Small intestine (tissue), 7 donors: ENCODE data around the gene DCAF4. TPM values are rescaled to one million over a fixed set of nuclear protein-coding genes. Genes with fewer than 3 reads are reported as not detected.

ENCODE experiments used
- DNase-seq, 2 donors: peaks; one replicate each; pipeline versions ENCODE4 v3.0.0 to v3.0.0-alpha.2; 2013
- FAIRE-seq: peaks from 2 replicates; lab custom pipeline; 2012; peaks lifted over from hg19 to GRCh38; lab: Jason Lieb, UNC
- H3K27ac ChIP-seq, 3 donors: one replicate each; pipeline ENCODE4 v1.5.1; 2013; ENCODE audit warnings: low read length in 2 of 3, mild to moderate bottlenecking in 2 of 3, control low read depth in 1 of 3, inconsistent platforms in 1 of 3, low read depth in 1 of 3, moderate library complexity in 1 of 3
- H3K27me3 ChIP-seq, 3 donors: one replicate each; pipeline ENCODE4 v1.6.1; 2013; ENCODE audit warnings: low read length in 3 of 3, inconsistent platforms in 1 of 3; ENCODE audit not compliant: control insufficient read depth in 3 of 3, insufficient read depth in 3 of 3
- H3K36me3 ChIP-seq, 3 donors: one replicate each; pipeline ENCODE4 v1.6.1; 2013; ENCODE audit warnings: low read length in 3 of 3, inconsistent platforms in 1 of 3, low read depth in 1 of 3, mild to moderate bottlenecking in 1 of 3, moderate library complexity in 1 of 3; ENCODE audit not compliant: control insufficient read depth in 3 of 3, insufficient read depth in 2 of 3
- H3K4me1 ChIP-seq, 3 donors: one replicate each; pipeline ENCODE4 v1.6.1; 2013; ENCODE audit warnings: low read length in 2 of 3, inconsistent platforms in 1 of 3, low read depth in 1 of 3, mild to moderate bottlenecking in 1 of 3, moderate library complexity in 1 of 3; ENCODE audit not compliant: control insufficient read depth in 3 of 3, insufficient read depth in 2 of 3
- H3K4me3 ChIP-seq, 3 donors: one replicate each; pipeline ENCODE4 v1.5.1; 2013; ENCODE audit warnings: low read length in 3 of 3, control low read depth in 1 of 3, inconsistent platforms in 1 of 3, low read depth in 1 of 3, mild to moderate bottlenecking in 1 of 3, moderate library complexity in 1 of 3
- H3K9me3 ChIP-seq, 2 donors: one replicate each; pipeline ENCODE4 v1.6.1; 2013; ENCODE audit warnings: low read depth in 1 of 2, low read length in 1 of 2; ENCODE audit not compliant: control insufficient read depth in 2 of 2, insufficient read depth in 1 of 2
- WGBS, 3 donors: extraction: QIAGEN DNeasy Blood & Tissue Kit; methylation state at CpG; one replicate each; pipeline ENCODE4 v1.1.7; 2013; 5-methylcytosine and 5-hydroxymethylcytosine counted together
- polyA plus RNA-seq, 4 donors: library from polyadenylated mRNA; stranded (reverse) in 3 of 4; unstranded in 1 of 4; fragments of 200-250 nt in 3 of 4; fragments of 120-200 nt in 1 of 4; gene quantifications; one replicate each; pipeline versions ENCODE4 v1.2.1 to v1.2.3, GENCODE V29; 2013
- donor health status: healthy with polysubstance abuse.
- donor health status: control.
- donor health status: control.
- donor health status: Bipolar disorder and iron deficiency.
- donor health status: healthy.

The DCAF4 gene
- polyA plus RNA-seq, 4 donors = 4.6 to 16.8 (median 8.5) TPM

GRCh38 chr14:72892103-72892878 lies 34.0 kb upstream of the DCAF4 start:
- WGBS, 3 donors = 0 to 1% (median 1%) methylated on average over 47 of the region's 47 CpGs
- Histone ChIP-seq H3K27ac (no peak overlapping the region), H3K27me3 (peaks cover 0 to 34% (median 11%) of the 10 kb centered on the region in 3 donors), H3K36me3 (no peaks in the 10 kb centered on the region), H3K4me3 (peak overlapping the region in 2 of 3 donors; percentile 65 to 85), H3K4me1 (peaks cover 0 to 3% (median 0%) of the 10 kb centered on the region in 3 donors), H3K9me3 (no peaks in the 10 kb centered on the region)
- DNase-seq (peak; percentile 24 to 58), FAIRE-seq (no peak)

DNA sequence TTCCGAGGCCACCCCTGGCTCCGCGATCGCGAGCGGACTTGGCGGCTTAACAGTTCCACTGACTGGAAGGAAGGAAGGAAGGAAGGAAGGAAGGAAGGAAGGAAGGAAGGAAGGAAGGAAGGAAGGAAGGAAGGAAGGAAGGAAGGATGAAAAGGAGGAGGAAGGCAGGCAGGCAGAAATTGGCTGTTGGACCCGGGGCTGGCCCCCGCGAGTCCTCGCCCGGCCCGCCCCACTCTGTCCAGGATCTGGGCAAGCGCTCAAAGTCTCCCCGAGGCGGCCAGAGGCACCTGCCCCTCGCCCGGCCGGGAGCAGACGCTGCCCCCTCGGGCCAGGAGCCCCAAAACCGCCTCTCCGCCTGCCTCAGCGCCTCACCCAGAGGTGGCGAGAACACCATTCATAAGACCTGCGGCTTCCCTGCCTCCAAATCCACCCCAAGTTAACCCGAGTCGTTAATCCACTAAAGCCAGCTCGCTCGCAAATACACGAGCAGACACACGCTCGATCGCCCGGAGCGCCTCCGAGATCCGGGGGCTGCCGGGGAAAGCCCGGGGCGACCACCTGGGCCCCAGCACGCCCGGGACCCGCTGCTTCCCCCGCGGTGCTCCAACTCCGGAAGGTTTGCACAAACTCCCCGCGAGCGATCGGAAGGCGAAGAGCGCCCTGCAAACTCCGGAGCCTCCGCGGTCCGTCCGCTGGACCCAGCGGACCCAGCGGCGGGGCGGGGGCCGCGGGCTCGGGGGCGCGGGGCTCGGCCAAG lies 33.2 kb upstream of the DCAF4 start:
- peaks cover 0 to 3% (median 0%) of the 10 kb centered on the region in 3 donors for H3K4me1 ChIP-seq
- peak overlapping the region; percentile 65 to 85 (median 71) for H3K4me3 ChIP-seq
- H3K36me3 ChIP-seq = no peaks in the 10 kb centered on the region
- WGBS, 3 donors = 0 to 1% (median 0%) methylated on average over 47 to 68 of the region's 68 CpGs
- H3K27me3 ChIP-seq = peaks cover 0 to 34% (median 11%) of the 10 kb centered on the region in 3 donors
- no peak overlapping the region for H3K27ac ChIP-seq
- FAIRE-seq (no peak), DNase-seq (peak; percentile 27 to 72)
- H3K9me3 ChIP-seq = no peaks in the 10 kb centered on the region

DNA sequence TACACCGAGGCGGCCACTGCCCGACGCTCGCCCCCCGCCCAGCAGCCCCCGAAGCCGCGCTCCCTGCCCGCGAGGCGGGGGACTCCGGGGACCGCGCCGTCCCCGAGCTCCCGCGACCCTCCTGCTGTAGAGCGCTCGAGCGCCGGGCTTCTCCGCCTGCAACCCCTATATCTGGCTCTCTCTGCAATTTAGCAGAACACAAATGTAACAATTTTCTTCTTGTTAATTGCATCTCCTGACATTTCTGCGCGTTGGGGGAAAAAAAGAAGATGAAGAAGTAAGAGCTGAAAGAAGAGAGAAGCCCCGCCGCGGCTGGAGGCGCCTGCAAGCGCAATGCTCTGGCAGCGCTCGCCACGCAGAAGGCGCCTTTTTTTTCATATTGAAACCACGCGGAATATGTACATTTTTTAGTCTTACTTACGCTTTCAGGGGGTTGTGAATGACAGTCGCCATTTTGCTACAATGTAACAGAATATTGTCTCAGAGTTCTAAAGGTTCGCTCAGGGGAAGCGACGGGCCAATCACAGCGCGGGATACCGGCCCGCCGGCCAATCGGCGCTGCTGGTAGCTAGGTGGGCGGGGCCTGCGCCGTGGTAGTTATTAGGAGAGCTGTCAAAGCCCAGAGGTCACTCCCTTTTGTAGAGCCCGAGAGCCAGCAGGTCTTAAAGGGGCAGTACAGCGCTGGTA lies 32.5 kb upstream of the DCAF4 start, which contains the start of gene DPF3:
DPF3 (minus strand) TSS at position 466 of the 687 bp plus-strand sequence; CDS start at position 453, 13 bp downstream.
- 0 to 1% (median 1%) methylated on average over 39 to 54 of the region's 54 CpGs for WGBS, 3 donors
- DNase-seq (peak; percentile 96 to 97), FAIRE-seq (no peak)
- Histone ChIP-seq H3K4me3 (peak within 1 kb of the TSS; percentile 65 to 85 (median 71)), H3K27me3 (peaks cover 0 to 36% (median 11%) of the 10 kb centered on the region in 3 donors), H3K9me3 (no peaks in the 10 kb centered on the region), H3K27ac (peak within 1 kb of the TSS in 1 of 3 donors; percentile 3), H3K36me3 (no peaks in the 10 kb centered on the region), H3K4me1 (peaks cover 0 to 3% (median 0%) of the 10 kb centered on the region in 3 donors)

DNA sequence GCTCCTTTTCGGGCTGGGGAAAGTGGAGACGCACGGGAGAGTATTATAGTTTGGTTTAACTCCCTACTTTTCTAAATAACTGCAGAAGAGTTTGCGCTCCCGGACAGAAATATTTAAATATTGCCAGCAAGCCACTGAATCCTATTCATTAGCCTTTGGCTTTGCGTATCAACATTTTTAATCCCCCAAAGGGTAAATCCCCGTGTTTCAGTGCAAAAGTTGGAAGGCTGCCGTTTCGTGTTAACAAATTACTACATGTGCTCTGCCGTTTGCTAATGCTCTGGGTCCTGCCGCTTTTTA lies 32.0 kb upstream of the DCAF4 start:
- Histone ChIP-seq H3K4me1 (peaks cover 0 to 3% (median 0%) of the 10 kb centered on the region in 3 donors), H3K9me3 (no peaks in the 10 kb centered on the region), H3K36me3 (no peaks in the 10 kb centered on the region), H3K4me3 (peak overlapping the region in 2 of 3 donors; percentile 65 to 85), H3K27ac (no peak overlapping the region), H3K27me3 (peaks cover 0 to 32% (median 11%) of the 10 kb centered on the region in 3 donors)
- FAIRE-seq = no peak
- DNase-seq = no peak
- WGBS, 3 donors = 0% methylated on average over 11 of the region's 11 CpGs

DNA sequence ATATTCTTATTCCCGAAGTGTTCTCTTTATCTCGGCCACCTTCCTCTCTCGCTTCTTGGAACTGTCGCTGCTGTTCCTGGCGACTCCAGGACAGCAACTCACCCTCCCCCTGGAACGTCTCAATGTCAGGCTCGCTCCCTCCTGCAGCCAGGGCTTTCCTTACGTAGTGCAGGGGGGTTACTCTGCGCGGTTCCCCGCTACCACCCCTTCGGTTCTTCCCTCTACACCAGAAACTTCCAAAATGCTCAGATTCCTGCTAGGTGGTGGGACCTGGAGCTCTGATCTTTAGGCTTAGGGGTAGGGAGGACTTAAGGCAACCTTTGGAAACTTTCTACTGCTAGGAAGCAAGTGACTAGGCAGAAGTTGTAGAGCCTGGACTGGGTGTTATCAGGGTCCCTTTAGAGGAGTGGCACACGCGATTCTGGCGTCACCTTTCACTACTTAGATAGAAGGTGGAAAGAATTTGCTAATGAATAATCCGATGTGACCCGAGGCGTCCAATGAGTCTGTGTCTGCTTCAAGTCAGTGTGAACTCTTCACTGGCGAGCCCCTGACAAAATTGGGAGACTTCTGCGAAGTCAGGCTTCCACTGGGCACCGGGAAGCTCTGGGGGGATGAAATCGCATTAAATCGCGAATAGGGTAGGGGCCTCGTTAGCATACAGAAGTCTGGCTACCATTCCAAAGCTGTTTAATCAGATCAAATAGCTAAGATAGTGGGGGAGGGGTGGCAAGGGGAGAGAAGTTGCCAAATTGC lies 31.5 kb upstream of the DCAF4 start:
- Histone ChIP-seq H3K27me3 (peaks cover 0 to 29% (median 11%) of the 10 kb centered on the region in 3 donors), H3K4me3 (peak overlapping the region in 2 of 3 donors; percentile 65 to 85), H3K36me3 (no peaks in the 10 kb centered on the region), H3K4me1 (peaks cover 0 to 3% (median 0%) of the 10 kb centered on the region in 3 donors), H3K9me3 (no peaks in the 10 kb centered on the region), H3K27ac (peak overlapping the region in 1 of 3 donors; percentile 3)
- DNase-seq = peak; percentile 67 to 78
- FAIRE-seq = no peak
- WGBS, 3 donors = 2 to 4% (median 3%) methylated on average over 25 of the region's 25 CpGs

DNA sequence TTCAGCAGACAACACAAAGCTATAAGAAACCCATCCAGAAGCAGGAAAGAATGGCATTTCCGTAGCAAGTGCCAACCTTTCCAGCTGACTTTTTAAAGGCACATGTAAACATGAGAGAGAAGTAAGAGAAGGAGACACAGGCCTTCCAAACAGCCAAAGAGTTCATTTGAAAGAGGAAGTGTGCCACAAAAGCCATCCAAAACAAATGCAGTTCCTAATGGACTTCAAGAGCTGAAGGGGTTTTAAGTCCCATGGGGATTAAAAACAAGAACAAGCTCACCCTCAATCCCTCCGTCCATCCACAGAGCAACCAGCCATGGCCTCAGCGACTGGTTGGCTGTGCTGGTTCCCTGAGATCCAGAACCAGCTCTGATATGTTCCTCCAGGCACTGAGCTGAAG lies 27.8 kb upstream of the DCAF4 start:
- Histone ChIP-seq H3K27ac (no peak overlapping the region), H3K4me1 (peaks cover 0 to 3% (median 0%) of the 10 kb centered on the region in 3 donors), H3K4me3 (no peak overlapping the region), H3K36me3 (no peaks in the 10 kb centered on the region), H3K27me3 (peaks cover 0 to 2% (median 0%) of the 10 kb centered on the region in 3 donors), H3K9me3 (no peaks in the 10 kb centered on the region)
- DNase-seq (no peak), FAIRE-seq (no peak)
- WGBS, 3 donors = 60 to 65% (median 63%) methylated on average over 3 of the region's 3 CpGs

- WGBS, 3 donors = 72 to 84% (median 82%) methylated on average over 3 of the region's 3 CpGs
- Histone ChIP-seq H3K4me1 (peaks cover 0 to 2% (median 0%) of the 10 kb centered on the region in 3 donors), H3K36me3 (no peaks in the 10 kb centered on the region), H3K9me3 (no peaks in the 10 kb centered on the region), H3K27me3 (peaks cover 0 to 2% (median 0%) of the 10 kb centered on the region in 3 donors), H3K27ac (no peak overlapping the region), H3K4me3 (no peak overlapping the region)
- FAIRE-seq (no peak), DNase-seq (no peak)
Measured at GRCh38 chr14:72901361-72901760, 24.9 kb upstream of the DCAF4 start.
